ENCODE results near the gene DNMT3A.

- no peak for TF ChIP-seq CTCF (conservative IDR thresholded peaks at IDR 0.05; ENCODE audit: low read depth in 2 of 2)
- no peak for TF ChIP-seq EZH2 (IDR thresholded peaks at IDR 0.05; ENCODE audit: low read depth, unreplicated experiment)
These were observed 6.1 kb upstream of the DNMT3A start for GRCh38 chr2:25347846-25348245.

Measured in GM23338 (cell line).